Central memory CD4-positive, alpha-beta T cell (primary cell): ENCODE data around the gene RBBP6.
A peak's percentile ranks its signal among the peaks of the same experiment; 100 is the strongest.
"Not testable (repeated sequence)": the region's sequence is repeated elsewhere in the genome, so short reads cannot be mapped to it uniquely, and the experiment has no call there.

Experiments used
- DNase-seq: peaks from one replicate; pipeline ENCODE4 v3.0.0; 2022
- total RNA-seq, 3 experiments: gene quantifications; one replicate each; lab custom pipeline; 2026; lab: John Stamatoyannopoulos, UW

Gene RBBP6, protein sequence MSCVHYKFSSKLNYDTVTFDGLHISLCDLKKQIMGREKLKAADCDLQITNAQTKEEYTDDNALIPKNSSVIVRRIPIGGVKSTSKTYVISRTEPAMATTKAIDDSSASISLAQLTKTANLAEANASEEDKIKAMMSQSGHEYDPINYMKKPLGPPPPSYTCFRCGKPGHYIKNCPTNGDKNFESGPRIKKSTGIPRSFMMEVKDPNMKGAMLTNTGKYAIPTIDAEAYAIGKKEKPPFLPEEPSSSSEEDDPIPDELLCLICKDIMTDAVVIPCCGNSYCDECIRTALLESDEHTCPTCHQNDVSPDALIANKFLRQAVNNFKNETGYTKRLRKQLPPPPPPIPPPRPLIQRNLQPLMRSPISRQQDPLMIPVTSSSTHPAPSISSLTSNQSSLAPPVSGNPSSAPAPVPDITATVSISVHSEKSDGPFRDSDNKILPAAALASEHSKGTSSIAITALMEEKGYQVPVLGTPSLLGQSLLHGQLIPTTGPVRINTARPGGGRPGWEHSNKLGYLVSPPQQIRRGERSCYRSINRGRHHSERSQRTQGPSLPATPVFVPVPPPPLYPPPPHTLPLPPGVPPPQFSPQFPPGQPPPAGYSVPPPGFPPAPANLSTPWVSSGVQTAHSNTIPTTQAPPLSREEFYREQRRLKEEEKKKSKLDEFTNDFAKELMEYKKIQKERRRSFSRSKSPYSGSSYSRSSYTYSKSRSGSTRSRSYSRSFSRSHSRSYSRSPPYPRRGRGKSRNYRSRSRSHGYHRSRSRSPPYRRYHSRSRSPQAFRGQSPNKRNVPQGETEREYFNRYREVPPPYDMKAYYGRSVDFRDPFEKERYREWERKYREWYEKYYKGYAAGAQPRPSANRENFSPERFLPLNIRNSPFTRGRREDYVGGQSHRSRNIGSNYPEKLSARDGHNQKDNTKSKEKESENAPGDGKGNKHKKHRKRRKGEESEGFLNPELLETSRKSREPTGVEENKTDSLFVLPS (N-terminal part only)
- total RNA-seq: 150 to 283 (median 157) reads per million in 3 experiments

DNA sequence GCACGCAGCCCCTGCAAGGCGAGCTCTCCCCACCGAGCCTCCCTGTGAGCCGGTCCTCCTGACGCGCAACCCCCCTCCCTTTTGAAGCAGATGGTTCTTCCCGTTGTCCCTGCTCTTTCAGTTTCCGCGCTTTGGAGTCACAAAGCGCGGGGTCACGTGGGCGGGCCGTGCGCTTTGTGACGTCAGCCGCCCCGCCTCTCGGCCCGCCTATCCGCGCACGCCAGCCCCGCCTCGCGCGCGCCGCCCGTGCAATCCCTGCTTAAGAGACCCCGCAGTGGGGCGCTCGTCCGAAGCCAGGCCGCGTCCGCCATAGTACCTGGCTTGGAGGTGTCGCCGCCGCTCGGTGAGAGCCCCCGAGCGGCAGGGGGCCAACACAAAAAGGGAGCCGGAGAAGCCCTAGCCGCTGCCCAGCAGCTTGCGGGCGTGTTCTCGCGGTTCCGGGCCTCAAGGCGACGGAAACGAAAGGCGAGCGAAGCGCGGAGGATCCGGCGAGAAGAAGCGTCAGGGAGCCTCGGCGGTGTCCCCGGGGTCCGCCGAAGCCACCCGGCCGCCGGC, at the start of gene RBBP6:
Gene RBBP6 (plus strand): TSS at position 272 of the 555 bp plus-strand sequence. CDS start 1,061 bp downstream, outside the sequence.
- peak; percentile 95 for DNase-seq

DNA sequence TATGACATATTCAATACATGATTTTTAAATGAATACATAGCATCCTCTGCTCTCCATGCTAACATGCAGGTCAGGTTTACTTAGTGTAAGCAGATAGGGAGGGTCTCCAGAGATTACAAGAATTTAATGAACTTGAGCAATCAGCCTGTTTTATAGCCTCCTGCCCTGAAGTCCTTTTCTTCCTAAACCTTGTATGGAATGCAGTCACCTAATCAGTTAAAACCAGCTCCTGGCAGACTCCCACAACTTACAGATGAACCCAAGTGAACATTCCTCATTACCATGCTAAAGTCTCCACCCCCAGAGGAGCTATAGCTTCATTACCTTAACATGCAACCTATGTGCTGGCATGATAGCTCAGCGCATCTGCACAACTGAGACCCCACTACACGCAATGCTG, 48.5 kb upstream of the RBBP6 start:
- no peak for DNase-seq

DNA sequence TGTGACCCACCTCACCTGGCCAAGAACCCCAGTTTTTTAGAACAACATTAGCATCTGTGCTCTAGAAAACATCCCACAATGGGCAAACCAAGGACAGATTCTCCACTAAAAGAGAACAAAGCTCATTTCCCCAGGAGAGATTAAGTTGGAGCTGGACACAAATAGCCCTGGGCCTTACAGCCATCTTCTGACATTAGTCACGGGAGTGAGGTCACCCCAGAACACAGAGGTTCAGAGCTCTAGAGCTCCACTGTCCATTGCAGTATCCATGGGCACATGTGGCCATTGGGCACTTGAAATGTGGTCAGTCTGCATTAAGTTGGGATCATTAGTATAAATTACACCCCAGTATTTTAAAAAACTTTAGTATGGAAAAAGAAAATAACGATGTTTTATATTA, 47.6 kb upstream of the RBBP6 start:
- DNase-seq: no peak

GRCh38 chr16:24493821-24494220, 45.5 kb upstream of the RBBP6 start:
- no peak for DNase-seq

GRCh38 chr16:24495207-24495606, 44.2 kb upstream of the RBBP6 start:
- DNase-seq: not testable (repeated sequence)

GRCh38 chr16:24497440-24497839, 41.9 kb upstream of the RBBP6 start:
- no peak for DNase-seq

GRCh38 chr16:24499193-24499814, 40.1 kb upstream of the RBBP6 start:
- no peak for DNase-seq

DNA sequence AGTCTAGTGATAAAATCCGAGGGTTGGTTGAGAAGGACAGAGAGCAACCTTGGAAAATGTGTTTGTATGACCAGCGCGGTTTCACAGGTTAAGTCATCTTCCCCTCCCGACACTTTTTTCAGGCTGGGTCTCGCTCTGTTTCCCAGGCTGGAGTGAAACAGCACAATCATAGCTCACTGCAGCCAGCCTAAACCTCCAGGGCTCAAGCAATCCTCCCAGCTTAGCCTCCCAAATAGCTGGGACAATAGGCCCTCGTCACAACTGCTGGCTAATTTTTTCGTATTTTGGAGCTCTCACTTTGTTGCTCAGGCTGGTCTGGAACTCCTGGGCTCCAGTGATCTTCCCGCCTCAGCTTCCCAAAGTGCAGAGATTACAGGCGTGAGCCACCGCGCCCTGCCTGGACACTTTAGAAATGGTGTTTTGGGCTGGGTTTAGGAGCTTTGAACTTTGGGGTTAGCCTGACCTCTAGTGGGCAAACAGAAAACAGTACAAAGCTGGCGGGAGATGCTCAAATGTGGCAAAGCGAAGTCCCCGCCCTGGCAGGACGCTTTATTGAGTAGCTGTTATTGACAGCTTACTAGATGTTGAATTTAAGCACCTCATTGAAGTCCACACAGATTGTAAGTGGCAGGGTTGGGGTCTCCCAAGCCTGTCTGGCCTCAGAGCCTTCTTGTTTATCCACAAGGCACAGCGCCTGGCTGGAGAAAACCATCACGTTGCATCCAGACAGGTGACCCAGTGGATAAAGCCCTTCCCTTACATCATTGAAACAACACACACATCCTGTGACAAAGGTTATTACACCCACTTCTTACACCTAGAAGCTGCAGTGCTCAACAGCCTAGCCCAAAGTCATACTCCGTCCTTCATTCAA, 34.7 kb upstream of the RBBP6 start:
- DNase-seq: peak; percentile 42

- no peak for DNase-seq
Measured at GRCh38 chr16:24505959-24506358, 33.4 kb upstream of the RBBP6 start.

GRCh38 chr16:24507959-24508480, 31.3 kb upstream of the RBBP6 start:
- DNase-seq: no peak

GRCh38 chr16:24508614-24509013, 30.8 kb upstream of the RBBP6 start:
- no peak for DNase-seq

- no peak for DNase-seq
Measured at GRCh38 chr16:24509536-24509935, 29.8 kb upstream of the RBBP6 start.

GRCh38 chr16:24511174-24511573, 28.2 kb upstream of the RBBP6 start:
- no peak for DNase-seq

DNA sequence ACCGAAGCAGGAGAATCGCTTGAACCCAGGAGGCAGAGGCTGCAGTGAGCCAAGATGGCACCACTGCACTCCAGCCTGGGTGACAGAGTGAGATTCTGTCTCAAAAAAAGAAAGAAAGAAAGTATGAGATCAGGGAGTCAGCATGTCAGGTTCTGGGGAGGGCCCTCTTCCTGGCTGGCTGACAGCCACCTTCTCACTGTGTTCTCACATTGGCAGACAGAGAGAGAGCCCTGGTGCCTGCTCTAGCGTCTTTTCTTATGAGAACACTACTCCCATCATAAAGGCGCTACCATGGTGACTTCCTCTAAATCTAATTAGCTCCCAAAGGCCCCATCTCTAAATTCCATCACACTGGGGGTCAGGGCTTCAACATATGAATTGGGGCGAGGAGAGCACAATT, 27.6 kb upstream of the RBBP6 start:
- no peak for DNase-seq

GRCh38 chr16:24514096-24514495, 25.3 kb upstream of the RBBP6 start:
- no peak for DNase-seq

GRCh38 chr16:24515186-24515585, 24.2 kb upstream of the RBBP6 start:
- no peak for DNase-seq

DNA sequence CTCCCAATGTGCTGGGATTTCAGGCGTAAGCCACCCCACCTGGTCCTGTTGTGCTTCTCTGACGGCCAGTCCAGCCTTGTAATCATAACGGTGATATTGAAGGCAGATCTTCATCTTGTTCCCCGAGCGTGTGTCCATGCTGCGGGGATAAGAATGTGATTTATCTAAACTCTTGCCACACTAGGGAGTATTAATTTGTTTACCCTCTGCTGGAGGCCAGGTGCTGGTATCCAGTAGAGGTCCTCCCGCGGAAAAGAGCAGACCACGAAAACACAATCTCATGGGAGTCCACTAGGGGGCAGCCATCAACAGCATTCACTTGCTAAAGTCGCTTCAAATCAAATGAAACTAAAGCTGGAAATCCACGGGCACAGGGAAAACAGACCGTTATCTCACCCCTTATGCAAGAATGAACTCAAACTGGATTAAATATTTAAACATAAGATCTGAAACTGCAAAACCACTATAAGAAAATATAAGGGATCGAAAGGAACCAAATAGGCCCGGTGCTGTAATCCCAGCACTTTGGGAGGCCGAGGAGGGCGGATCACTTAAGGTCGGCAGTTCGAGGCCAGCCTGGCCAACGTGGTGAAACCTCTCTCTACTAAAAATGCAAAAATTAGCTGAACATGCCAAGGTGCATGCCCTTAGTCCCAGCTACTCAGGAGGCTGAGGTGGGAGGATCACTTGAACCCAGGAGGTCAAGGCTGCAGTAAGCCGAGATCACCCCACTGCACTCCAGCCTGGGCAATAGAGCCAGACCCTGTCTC, 22.3 kb upstream of the RBBP6 start:
- DNase-seq: peak; percentile 65

GRCh38 chr16:24518498-24518897, 20.9 kb upstream of the RBBP6 start:
- DNase-seq: no peak

GRCh38 chr16:24520983-24521382, 18.4 kb upstream of the RBBP6 start:
- no peak for DNase-seq

GRCh38 chr16:24522751-24523150, 16.6 kb upstream of the RBBP6 start:
- no peak for DNase-seq

GRCh38 chr16:24523569-24523968, 15.8 kb upstream of the RBBP6 start:
- DNase-seq: no peak
